SU-DHL-6 (cell line): ENCODE results near the gene SLC25A20.

ENCODE experiments used
- H2AFZ ChIP-seq: fragments of 200-600 bp; sonication (generic); 2 replicates; pipeline ENCODE4 v1.6.1; 2014; ENCODE audit warnings: low read depth, mild to moderate bottlenecking, moderate library complexity, mixed read lengths, antibody characterized with exemption, low read length; ENCODE audit not compliant: severe bottlenecking
- H3F3A ChIP-seq: fragments of 200-600 bp; shearing (Covaris generic); 2 replicates; pipeline ENCODE4 v1.6.0; 2016; ENCODE audit warnings: antibody characterized with exemption, mild to moderate bottlenecking; ENCODE audit not compliant: insufficient read depth
- H3K27ac ChIP-seq: fragments of 200-600 bp; sonication (generic); 2 replicates; pipeline ENCODE4 v1.5.1; 2016; ENCODE audit warnings: low read depth, mild to moderate bottlenecking, low read length, moderate library complexity, mixed read lengths
- H3K27me3 ChIP-seq: fragments of 200-600 bp; sonication (generic), shearing (Covaris generic); 2 replicates; pipeline ENCODE4 v1.6.0; 2014; ENCODE audit warnings: mild to moderate bottlenecking, low read length
- H3K36me3 ChIP-seq: fragments of 200-600 bp; sonication (generic); 2 replicates; pipeline ENCODE4 v1.6.1; 2014; ENCODE audit warnings: mild to moderate bottlenecking, low read length, mixed read lengths
- H3K4me2 ChIP-seq: fragments of 300-600, 200-600 bp; shearing (Covaris generic), sonication (generic); 2 replicates; pipeline ENCODE4 v1.6.0; 2014; ENCODE audit warnings: low read length, low read depth, mild to moderate bottlenecking; ENCODE audit not compliant: poor library complexity, severe bottlenecking
- H3K4me3 ChIP-seq: fragments of 200-600 bp; sonication (generic); 2 replicates; pipeline ENCODE4 v1.5.1; 2014; ENCODE audit warnings: antibody characterized with exemption, low read length, mild to moderate bottlenecking, mixed read lengths; ENCODE audit not compliant: insufficient read depth, poor library complexity, severe bottlenecking
- H3K79me2 ChIP-seq: fragments of 200-600 bp; sonication (generic); 2 replicates; pipeline ENCODE4 v1.6.1; 2014; ENCODE audit warnings: mild to moderate bottlenecking, low read length, moderate library complexity; ENCODE audit not compliant: insufficient read depth
- H3K9ac ChIP-seq: fragments of 200-600 bp; sonication (generic); 2 replicates; pipeline ENCODE4 v1.7.0; 2014; ENCODE audit warnings: mild to moderate bottlenecking, low read length
- H3K9me2 ChIP-seq: fragments of 200-600 bp; sonication (generic); replicated peaks from 2 replicates; pipeline ENCODE4 v1.6.1; 2014; ENCODE audit warnings: low read length; ENCODE audit not compliant: insufficient read depth
- H3K9me3 ChIP-seq: fragments of 200-600 bp; sonication (generic); 2 replicates; pipeline ENCODE4 v1.6.1; 2014; ENCODE audit warnings: low read length, mixed read lengths; ENCODE audit not compliant: insufficient read depth
- H4K20me1 ChIP-seq: fragments of 200-600 bp; sonication (generic); 2 replicates; pipeline ENCODE4 v1.6.1; 2014; ENCODE audit warnings: low read depth, mild to moderate bottlenecking, antibody characterized with exemption, low read length, moderate library complexity, mixed read lengths
- EZH2phosphoT487 ChIP-seq: fragments of 200-600 bp; sonication (generic), shearing (Covaris generic); conservative IDR thresholded peaks from 2 replicates; pipeline ENCODE4 v1.6.1; 2018; ENCODE audit warnings: mild to moderate bottlenecking, antibody characterized with exemption, low read length, moderate library complexity, mixed read lengths
- TF ChIP-seq, protein P1 (sequence below): fragments of 200-600 bp; sonication (generic); IDR thresholded peaks from one replicate; pipeline ENCODE4 v1.5.1; 2017; ENCODE audit warnings: antibody characterized with exemption, mild to moderate bottlenecking, low read length, moderate library complexity; ENCODE audit not compliant: insufficient read depth, poor library complexity, severe bottlenecking

The SLC25A20 gene

DNA sequence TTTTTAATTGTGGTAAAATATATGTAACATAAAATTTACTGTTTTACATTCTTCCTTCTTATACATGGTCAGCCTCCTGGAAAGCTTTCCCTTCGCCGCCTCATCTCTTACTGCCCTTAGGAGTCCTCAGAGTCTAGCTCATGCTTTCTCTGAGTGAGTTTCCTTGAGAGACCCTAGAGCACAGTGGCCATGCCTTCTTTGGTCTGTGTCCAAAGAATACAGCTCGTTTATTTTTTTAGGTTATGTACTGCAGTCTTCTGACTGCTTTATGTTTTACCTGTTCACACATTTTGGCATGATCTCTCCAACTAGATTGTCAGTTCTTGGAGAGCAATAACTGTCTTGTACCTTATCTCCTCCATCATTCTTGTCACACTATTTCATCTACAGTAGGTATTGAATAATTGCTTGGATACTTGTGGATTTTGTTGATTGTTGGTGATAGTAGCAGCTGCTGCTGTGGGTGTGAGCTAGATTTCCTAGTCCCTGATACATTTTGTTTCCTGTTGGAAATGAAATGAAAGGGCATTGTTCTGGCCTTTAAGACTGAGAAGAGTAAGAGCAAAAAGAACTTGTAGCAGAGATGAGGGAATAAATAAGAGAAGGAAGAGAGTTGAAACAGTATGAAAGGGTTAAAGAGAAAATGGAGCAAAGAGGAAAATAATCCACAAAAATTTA is 30.8 kb upstream of the SLC25A20 start:
- no peaks in the 10 kb centered on the region for H3K27me3 ChIP-seq
- peaks cover 98% of the 10 kb centered on the region for H3K79me2 ChIP-seq
- H4K20me1 ChIP-seq = peaks cover 33% of the 10 kb centered on the region
- no peaks in the 10 kb centered on the region for H3F3A ChIP-seq
- H3K27ac ChIP-seq = no peak overlapping the region
- no peaks in the 10 kb centered on the region for H3K9me2 ChIP-seq
- no peak overlapping the region for H3K4me3 ChIP-seq
- no peak overlapping the region for H3K9ac ChIP-seq
- H3K4me2 ChIP-seq = no peak overlapping the region
- TF ChIP-seq EZH2phosphoT487 = no peak
- TF ChIP-seq, protein P1, sequence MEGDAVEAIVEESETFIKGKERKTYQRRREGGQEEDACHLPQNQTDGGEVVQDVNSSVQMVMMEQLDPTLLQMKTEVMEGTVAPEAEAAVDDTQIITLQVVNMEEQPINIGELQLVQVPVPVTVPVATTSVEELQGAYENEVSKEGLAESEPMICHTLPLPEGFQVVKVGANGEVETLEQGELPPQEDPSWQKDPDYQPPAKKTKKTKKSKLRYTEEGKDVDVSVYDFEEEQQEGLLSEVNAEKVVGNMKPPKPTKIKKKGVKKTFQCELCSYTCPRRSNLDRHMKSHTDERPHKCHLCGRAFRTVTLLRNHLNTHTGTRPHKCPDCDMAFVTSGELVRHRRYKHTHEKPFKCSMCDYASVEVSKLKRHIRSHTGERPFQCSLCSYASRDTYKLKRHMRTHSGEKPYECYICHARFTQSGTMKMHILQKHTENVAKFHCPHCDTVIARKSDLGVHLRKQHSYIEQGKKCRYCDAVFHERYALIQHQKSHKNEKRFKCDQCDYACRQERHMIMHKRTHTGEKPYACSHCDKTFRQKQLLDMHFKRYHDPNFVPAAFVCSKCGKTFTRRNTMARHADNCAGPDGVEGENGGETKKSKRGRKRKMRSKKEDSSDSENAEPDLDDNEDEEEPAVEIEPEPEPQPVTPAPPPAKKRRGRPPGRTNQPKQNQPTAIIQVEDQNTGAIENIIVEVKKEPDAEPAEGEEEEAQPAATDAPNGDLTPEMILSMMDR = no peak
- no peak overlapping the region for H2AFZ ChIP-seq
- H3K36me3 ChIP-seq = peaks cover 39% of the 10 kb centered on the region; the same call in 1 of the 2 replicates
- no peaks in the 10 kb centered on the region for H3K9me3 ChIP-seq

DNA sequence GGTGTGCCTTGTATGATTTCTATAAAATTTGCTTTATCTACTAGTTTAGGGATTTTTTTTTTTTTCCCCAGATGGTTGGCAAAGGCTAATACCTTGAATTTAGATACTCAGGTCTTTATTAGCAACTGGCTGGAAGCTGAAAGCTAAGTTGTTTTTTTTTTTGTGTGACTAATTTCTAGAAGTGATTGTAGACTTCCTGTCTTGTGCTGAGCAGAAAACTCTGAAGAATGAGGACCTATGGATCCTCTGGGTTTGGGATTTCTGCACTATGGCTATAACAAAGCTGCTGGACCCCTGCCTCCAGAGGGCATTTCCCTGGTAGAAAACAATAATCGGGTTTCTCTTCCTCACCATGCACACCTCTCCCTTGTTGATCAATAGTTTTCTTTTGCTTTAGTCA is 30.0 kb upstream of the SLC25A20 start:
- H4K20me1 ChIP-seq = peaks cover 30% of the 10 kb centered on the region; the same call in 1 of the 2 replicates
- H3K4me2 ChIP-seq = no peak overlapping the region
- peaks cover 98% of the 10 kb centered on the region for H3K79me2 ChIP-seq
- H3K27ac ChIP-seq = no peak overlapping the region
- no peak overlapping the region for H3K9ac ChIP-seq
- H3K36me3 ChIP-seq = peaks cover 40% of the 10 kb centered on the region; the same call in 1 of the 2 replicates
- no peaks in the 10 kb centered on the region for H3K9me2 ChIP-seq
- no peak overlapping the region for H3K4me3 ChIP-seq
- H3F3A ChIP-seq = no peaks in the 10 kb centered on the region
- H3K27me3 ChIP-seq = no peaks in the 10 kb centered on the region
- TF ChIP-seq, protein P1 = no peak
- no peak for TF ChIP-seq EZH2phosphoT487
- no peaks in the 10 kb centered on the region for H3K9me3 ChIP-seq
- H2AFZ ChIP-seq = no peak overlapping the region

DNA sequence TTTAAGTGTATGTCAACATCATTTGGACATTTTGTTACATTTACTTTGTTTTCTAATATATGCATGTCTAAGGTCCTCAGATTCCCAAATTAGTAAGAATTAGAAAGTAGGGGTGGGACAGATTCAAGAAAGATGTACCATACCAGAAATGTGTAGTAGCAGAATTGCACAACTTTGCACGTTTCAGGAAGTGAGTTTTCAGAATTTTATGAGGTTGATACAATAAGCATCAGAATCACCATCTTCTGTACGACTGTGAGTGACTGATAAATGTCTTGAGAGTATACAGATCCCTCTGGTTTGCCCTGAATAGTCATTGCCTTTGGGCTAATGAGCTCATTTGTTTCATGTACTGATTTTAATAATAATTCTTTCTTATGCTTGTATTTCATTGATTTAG is 29.2 kb upstream of the SLC25A20 start:
- 0 out of 2 replicates have a peak, but pooled peaks cover 4% of the 10 kb centered on the region for H3F3A ChIP-seq
- H3K27ac ChIP-seq = no peak overlapping the region
- peaks cover 97% of the 10 kb centered on the region for H3K79me2 ChIP-seq
- peaks cover 40% of the 10 kb centered on the region; the same call in 1 of the 2 replicates for H3K36me3 ChIP-seq
- H3K4me2 ChIP-seq = no peak overlapping the region
- no peaks in the 10 kb centered on the region for H3K27me3 ChIP-seq
- H3K9ac ChIP-seq = no peak overlapping the region
- no peak overlapping the region for H2AFZ ChIP-seq
- no peak for TF ChIP-seq EZH2phosphoT487
- TF ChIP-seq, protein P1 = no peak
- H3K9me3 ChIP-seq = no peaks in the 10 kb centered on the region
- no peak overlapping the region for H3K4me3 ChIP-seq
- H3K9me2 ChIP-seq = no peaks in the 10 kb centered on the region
- peaks cover 30% of the 10 kb centered on the region; the same call in 1 of the 2 replicates for H4K20me1 ChIP-seq
